Measurements from ENCODE around the gene IL1RAP.
"Not testable (repeated sequence)": the region's sequence is repeated elsewhere in the genome, so short reads cannot be mapped to it uniquely, and the experiment has no call there.

IL1RAP gene

DNA sequence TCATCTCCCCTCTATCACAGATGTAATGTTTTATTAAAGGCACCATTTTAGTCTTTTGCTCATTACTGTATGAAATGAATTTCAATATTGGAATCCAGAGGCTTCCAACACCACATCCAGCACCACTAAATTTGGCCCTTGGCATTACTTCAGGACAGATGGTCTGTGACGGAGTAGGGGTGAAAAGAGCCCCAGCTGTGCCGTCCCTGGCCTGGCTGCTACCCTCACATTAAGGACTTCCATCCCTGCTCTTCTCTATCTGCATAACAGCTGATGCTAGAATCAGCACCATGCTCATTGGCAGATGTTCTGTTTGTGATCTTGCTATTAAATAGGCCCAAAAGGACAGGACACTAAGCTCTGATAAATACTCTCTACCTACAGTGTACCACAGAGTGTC is 152.9 kb downstream of the IL1RAP start:
- DNase-seq (ENCODE audit: low read depth): no peak

DNA sequence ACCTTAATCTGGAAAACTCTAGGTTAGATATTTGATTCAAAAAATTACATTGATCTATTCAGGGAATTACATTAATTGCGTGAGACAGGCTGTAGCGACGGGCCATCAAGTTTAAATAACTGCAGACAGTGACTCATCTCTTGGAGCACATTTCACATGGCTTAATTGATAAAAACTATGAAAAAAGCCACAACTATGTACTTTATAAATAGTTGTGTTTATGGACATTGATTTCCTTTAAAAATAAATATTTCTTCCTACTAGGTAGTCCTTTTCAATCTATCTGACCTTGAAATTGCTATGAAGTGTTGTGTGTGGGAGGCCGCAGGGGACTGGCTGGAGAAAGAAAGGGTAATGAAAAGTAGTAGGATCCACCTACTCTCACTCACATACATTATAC is 157.8 kb downstream of the IL1RAP start:
- no peak for DNase-seq (ENCODE audit: low read depth)

DNA sequence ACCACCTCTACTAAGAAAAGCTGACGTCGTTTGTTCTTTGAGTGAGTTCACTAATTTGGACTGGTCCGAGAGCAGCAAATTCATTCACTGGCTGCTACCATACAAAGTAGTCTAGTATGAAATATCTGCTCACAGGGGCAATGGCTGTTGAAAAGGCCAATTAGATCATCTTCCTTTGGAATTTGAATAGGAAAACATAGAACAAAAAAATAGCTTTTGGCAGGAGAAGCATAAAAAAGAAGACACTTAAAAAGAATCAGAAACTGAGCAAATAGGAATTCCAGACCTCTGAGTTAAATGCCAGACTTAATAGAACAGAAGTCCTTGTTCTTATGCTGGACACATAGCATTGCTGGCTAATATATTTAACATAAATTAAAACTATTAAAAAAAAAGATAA is 159.3 kb downstream of the IL1RAP start:
- no peak for DNase-seq (ENCODE audit: low read depth)

DNA sequence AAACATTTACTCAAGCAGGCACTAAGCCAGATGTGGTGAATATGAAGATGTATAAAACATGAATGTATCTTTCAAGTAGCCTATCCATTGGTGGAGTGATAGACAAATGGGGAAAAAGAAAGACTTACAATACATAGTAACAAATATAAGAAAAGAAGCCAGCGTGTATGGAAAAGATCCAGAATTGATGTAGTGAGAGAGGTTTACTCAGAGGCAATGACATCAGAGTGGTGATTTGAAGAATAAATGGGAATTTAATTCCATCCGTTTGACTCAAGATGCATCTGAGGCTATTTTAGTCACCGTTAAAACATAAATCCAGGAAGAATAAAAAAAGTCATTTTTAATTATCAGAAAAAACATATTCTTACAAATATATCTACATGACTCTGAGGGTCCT is 162.6 kb downstream of the IL1RAP start:
- no peak for DNase-seq (ENCODE audit: low read depth)

DNA sequence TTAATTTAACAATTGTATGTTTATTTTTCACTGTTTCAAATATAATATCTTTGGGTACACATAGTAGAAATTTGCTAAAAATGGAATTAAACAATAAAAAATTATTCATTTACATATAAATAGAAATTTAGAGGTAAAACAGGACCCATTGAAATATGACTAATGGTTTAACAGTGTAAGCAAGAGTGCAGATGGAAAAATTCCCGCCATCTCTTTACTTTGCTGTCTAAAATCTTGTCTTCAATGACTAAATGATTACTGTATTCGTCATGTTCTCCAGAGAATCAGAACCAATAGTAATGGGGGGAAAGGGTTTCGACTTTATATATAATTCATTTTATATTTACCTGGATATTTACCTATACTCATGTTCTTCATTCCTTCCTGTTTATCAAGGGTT is 163.1 kb downstream of the IL1RAP start:
- no peak for DNase-seq (ENCODE audit: low read depth)

DNA sequence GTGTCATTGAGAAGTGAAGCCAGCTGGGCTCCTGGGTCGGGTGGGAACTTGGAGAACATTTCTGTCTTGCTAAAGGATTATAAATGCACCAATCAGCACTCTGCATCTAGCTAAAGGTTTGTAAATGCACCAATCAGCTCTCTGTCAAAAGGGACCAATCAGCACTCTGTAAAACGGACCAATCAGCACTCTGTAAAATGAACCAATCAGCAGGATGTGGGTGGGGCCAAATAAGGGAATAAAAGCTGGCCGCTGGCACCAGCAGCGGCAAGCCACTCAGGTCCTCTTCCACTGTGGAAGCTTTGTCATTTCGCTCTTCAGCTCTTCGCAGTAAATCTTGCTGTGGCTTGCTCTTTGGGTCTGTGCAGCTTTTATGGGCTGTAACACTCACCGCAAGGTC is 164.0 kb downstream of the IL1RAP start:
- DNase-seq (ENCODE audit: low read depth): not testable (repeated sequence)

DNA sequence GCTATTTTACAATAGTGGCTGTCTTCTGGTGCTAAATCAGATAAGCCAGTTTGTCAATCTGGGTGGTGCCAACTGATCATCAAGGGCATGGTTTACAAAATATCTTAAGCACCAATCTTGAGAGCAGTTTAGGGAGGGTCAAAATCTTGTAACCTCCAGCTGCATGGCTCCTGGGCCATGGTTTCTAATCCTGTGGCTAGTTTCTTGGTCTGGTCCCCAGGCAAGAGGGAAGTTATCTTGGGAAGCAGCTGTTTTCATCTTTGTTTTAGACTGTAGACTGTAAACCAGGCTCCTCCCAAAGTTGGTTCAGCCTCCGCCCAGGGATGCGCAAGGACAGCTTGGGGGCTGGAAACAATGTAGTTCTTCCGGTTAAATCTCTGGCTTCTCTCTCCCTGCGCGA is 166.8 kb downstream of the IL1RAP start:
- DNase-seq (ENCODE audit: low read depth): no peak

DNA sequence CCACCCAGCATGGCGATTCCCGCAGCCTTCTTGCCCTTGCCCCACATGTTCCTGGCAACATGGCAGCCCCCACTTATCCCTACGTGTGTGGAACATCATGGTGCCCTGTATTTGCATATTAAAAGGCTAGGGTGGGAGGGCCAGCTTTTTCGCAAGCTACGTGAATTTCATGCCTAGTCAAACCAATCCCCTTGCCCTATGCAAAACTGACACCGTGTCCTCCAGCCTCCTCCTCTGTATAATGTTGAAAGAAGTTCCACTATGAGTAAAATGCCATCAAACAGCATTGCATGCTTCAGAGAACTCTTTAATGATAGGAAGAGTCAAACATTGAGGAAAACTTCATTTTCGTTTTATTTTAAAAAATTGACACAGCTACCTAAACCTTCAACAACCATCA is 170.9 kb downstream of the IL1RAP start:
- DNase-seq (ENCODE audit: low read depth): no peak

DNA sequence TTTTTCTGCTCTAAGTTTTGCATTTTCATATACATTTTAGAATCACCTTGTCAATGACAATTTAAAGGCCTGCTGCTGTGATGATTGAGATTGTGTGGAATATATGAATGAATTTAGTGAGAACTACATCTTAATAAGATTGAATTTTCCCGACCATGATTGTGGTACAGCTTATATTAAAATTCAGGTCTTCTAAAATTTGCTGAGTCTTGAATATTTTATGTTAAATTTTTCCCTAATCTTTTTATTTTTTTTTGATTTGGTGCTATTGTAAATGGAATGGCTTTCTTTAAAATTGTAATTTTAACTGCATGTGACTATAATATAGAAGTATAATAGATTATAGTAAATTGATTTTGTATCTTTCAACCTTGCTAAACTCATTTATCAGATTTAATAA is 172.1 kb downstream of the IL1RAP start:
- no peak for DNase-seq (ENCODE audit: low read depth)

DNA sequence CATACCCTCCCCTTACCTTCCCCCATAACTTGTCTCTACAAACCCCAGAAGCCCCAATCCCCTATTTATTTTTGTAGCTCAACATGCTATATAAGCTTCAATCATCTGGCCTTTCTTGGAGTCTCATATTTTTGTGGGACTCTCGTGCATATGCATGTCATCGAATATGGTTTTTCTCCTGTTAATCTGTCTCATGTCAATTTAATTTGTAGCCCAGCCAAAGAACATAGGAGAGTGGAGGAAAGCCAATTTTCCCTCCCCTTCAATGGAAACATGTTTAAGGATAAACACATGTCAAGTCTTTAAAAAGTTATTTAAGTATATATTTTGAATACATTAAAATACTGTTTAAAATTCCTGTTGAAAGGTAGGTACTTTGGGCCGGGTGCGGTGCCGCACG is 176.4 kb downstream of the IL1RAP start:
- no peak for DNase-seq (ENCODE audit: low read depth)

DNA sequence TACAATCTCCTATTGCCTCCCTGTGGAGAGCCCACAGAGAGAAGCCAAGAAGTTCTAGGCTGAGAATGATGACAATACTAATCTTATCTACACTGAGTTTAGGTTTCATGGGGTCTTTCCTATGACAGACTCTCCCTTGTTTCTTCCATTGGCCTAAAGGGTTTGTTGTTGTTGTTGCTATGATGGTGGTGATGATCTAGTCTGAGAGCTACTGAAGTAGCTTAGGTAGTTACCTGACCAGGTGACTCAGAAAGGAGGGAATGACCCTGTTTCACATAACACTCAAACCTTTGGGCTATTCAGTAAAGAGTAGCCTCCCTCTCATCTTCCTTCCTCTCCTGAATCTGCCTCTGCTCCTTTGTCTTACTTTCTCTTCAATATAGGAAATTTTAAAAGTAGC is 178.4 kb downstream of the IL1RAP start:
- DNase-seq (ENCODE audit: low read depth): no peak

DNA sequence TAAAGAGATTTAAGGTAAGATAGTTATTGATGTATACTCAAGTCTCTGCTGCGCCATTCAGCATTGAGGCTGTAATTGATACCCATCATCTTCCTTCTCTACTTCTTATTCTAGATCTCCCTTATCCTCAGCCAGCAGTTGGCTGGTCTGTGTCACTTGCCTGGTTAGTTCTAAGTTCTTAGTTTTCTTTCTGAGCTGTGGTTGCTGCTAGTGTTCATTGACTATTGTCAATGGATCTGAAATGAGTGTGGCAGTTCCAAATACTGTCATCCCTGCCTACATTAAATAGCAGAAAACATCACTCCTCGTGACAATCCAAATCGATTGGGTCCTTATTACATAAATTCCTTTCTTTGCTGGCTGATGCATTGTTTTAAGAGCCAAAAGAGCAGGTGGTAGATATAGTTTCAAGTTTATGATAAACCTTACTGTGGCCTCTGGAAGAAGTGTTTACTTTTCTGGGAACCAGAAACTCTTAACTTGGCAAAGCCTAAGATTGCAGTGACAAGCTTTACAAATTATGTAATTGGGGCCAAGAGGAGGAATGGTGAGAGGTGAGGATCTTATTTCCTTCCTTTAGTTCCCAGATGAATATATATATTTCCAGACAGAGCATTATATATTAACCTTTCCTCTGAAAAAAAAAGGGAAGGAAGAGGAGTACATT is 180.6 kb downstream of the IL1RAP start:
- no peak for DNase-seq (ENCODE audit: low read depth)

DNA sequence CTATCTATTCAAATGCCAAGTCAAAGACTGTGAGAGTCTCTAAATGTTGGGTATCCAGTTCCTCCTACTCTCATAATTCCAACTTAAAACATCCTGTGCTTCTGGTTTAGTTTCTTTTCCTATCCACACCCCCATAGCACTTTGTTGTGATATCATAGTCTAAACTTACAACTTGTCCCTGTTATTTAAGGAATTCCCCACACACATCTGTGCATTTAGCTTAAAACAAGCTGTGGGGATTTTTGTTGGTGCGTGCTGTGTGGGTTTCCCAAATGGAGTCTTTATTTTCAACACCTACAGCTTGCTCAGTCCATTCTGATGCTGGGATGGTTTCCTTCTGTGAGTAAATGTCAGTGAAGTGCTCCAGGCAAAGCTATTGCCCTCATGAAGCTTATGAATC is 181.3 kb downstream of the IL1RAP start:
- no peak for DNase-seq (ENCODE audit: low read depth)

DNA sequence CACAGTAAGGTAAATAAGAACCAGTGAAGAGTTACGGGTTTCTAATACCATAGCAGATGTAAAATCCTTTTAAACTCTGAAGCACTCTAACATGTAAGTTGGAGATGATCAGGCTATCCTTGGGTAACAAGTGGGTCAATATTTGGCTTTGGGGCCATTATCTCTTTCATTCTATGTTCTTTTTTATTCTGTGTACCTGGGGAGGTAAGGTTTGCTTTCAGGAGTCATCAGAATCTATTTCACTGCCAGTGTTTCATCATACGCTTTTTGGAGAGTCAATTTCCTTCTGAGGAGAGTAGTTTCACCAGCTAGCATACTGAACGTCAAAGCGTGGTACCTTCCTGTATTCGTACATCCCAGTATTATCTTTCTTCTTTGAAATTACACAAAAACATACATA is 182.1 kb downstream of the IL1RAP start:
- DNase-seq (ENCODE audit: low read depth): no peak

DNA sequence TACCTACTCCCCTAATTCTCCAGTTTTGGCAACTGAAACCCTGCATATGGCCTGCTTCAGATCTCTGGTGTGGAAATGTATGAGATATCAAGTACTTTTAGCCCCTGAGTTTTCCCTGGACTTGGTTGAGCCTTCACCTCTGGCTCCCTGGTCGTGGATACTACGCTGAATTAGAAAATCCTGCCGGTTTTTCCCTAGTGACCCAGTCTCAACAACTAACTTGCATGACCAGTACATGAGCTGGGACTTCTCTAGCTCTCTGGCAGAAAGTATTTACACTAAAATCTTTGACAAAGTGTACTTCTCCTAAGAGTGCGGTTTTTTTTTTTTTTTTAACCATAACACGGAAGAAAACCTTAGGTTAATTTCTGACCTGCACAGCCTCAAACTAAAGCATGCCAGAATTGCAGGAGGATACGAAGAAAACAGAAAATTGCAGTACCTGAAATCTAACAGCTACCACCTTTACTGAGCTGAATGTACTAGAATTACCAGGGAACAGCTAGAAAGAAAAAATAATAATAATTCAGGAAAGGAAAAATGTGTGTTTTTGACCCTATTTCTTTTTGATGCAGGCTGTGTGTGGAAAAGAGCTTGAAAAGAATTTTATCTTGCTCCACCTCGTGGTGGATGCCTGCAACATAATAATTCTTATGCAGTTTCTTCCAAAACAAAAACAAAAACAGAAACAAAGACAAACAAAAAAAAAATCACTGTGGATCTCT is 183.1 kb downstream of the IL1RAP start:
- DNase-seq (ENCODE audit: low read depth): no peak

DNA sequence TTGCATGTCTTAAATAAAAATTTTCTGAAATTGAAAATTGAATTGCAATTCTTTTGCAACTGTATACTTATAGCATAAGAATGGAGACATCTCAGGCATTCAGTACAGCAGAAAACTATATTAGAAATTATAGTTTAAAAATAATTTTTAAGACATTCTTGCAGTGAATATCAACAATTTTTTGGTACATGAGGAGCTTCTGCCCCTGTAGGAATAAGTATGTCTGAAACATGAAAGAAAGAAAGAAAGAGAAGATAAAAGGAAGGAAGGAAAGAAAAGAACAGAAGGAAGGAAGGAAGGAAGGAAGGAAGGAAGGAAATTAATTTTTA is 183.6 kb downstream of the IL1RAP start:
- no peak for DNase-seq (ENCODE audit: low read depth)

DNA sequence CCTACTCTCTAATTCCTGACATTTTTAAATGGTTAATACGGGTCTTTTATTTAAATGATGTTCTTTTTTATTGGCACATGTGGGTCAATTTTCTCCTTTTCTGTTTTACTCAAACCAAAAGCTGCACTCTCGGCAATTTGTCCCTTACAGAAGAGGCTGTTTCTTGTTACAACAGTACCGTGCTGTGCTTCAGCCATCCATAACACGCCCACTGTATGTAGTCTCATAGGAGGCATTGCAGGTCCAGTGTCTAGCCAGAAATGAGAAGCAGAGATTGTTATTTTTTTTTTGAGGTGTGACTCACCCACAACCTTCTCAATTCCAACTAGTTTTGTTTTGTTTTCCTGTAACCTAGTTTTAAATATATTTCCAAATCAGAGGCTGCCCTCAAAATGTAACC is 184.0 kb downstream of the IL1RAP start:
- no peak for DNase-seq (ENCODE audit: low read depth)

DNA sequence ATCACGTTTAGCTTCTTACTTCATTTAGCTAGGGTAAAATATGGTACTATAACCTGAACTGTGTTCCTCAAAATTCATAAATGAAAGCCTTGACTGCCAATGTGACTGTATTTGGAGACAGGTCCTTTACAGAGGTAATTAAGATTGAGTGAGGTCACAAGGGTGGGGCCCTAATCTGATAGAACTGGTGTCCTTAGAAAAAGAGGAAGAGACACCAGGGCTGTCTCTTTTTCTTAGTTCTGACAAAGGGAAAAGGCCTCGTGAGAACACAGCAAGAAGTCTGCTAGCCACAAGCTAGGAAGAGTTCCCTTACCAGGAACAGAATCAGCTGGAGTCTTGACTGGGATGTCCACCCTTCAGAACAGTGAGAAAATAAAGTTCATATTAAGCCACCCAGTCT is 185.9 kb downstream of the IL1RAP start:
- no peak for DNase-seq (ENCODE audit: low read depth)

DNA sequence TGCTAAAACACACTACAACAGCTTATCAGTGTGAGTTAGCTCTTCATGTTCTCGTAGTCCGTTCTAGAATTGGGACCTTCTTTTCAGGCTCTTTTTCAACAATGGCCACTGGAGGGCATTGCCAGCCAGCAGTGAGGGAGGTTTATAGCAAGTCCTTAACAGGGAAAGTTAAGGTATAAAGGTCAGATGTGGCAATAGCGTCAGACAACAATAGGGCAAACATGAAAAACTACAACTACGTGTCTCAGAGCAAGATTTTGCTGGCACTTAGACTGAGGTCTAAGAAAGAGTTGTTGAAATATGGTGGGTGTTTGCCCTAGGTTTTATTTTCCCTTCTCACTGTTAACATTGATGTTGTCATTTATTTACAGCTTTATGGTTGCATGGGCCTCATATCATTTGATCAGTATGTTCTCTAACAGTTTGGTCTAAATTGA is 187.2 kb downstream of the IL1RAP start:
- no peak for DNase-seq (ENCODE audit: low read depth)

DNA sequence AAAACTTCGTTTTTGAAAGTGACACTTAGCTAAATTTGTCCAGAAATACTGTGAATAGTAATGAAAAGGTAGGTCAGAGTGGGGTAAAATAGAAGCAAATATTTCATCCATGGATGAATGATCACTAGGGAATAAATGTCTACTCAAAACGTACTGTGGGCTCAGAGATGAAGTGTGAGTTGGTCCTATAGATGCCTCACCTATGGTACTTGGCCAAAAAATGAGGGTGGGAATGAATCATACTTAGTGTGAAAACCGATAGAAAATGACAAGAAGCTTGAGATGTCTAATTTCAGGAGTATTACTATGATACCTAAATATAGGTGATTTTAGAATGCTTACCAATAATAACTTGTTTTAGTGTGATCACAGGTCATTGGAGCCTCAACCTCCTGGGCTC is 192.7 kb downstream of the IL1RAP start:
- no peak for DNase-seq (ENCODE audit: low read depth)

Data from activated T-cell treated with anti-CD3 and anti-CD28 coated beads for 48 hours (primary cell).